H1 (cell line): Measurements from ENCODE around the gene DYNLRB1. TPM values are rescaled to one million over a fixed set of nuclear protein-coding genes. Genes with fewer than 3 reads are reported as not detected.

Experiments used
- CTCF ChIA-PET: fragments of 300-600 bp; sonication (Branson Sonifier 250); formaldehyde crosslinking; loops from one replicate; lab custom pipeline; 2021; ENCODE audit not compliant: partially characterized antibody; lab: Charles Lee
- POLR2A ChIA-PET: fragments of 300-600 bp; sonication (Branson Sonifier 250); formaldehyde crosslinking; loops from one replicate; lab custom pipeline; 2021; ENCODE audit warnings: inconsistent platforms; ENCODE audit not compliant: partially characterized antibody; lab: Charles Lee
- DNase-seq, 2 experiments: peaks; one replicate each; pipeline versions ENCODE4 v3.0.0 to v3.0.0-alpha.2; 2010 to 2022; ENCODE audit warnings: low spot score in 2 of 2, low read depth in 1 of 2, mixed read lengths in 1 of 2
- FAIRE-seq: peaks from 2 replicates; lab custom pipeline; 2011; peaks lifted over from hg19 to GRCh38; lab: Jason Lieb, UNC
- H2AFZ ChIP-seq: 2 replicates; pipeline ENCODE4 v1.8.1; 2012; ENCODE audit warnings: low read length, inconsistent platforms
- H2AK5ac ChIP-seq: 2 replicates; pipeline ENCODE4 v1.6.1; 2013; ENCODE audit warnings: low read depth, low read length
- H2BK120ac ChIP-seq: replicated peaks from 2 replicates; pipeline ENCODE3; 2013; ENCODE audit warnings: low read depth, low read length, inconsistent platforms
- H2BK12ac ChIP-seq: 2 replicates; pipeline ENCODE4 v1.6.1; 2013; ENCODE audit warnings: low read depth, low read length
- H2BK15ac ChIP-seq: 2 replicates; pipeline ENCODE4 v1.6.1; 2013; ENCODE audit warnings: low read length
- H2BK20ac ChIP-seq: 2 replicates; pipeline ENCODE4 v1.6.1; 2013; ENCODE audit warnings: low read length
- H2BK5ac ChIP-seq: 2 replicates; pipeline ENCODE4 v1.6.1; 2013; ENCODE audit warnings: low read depth, low read length
- H3K14ac ChIP-seq: 2 replicates; pipeline ENCODE4 v1.6.1; 2013; ENCODE audit warnings: inconsistent platforms; ENCODE audit not compliant: insufficient read length
- H3K18ac ChIP-seq: 2 replicates; pipeline ENCODE4 v1.6.1; 2013; ENCODE audit warnings: low read length; ENCODE audit errors: extremely low read depth
- H3K23ac ChIP-seq: 2 replicates; pipeline ENCODE4 v1.6.1; 2013; ENCODE audit warnings: inconsistent platforms; ENCODE audit not compliant: insufficient read length
- H3K23me2 ChIP-seq: 2 replicates; pipeline ENCODE4 v1.6.1; 2013; ENCODE audit warnings: low read depth, low read length
- H3K27ac ChIP-seq: 2 replicates; pipeline ENCODE4 v1.6.1; 2011; ENCODE audit warnings: low read depth, low read length, inconsistent platforms
- H3K27me3 ChIP-seq, 4 experiments: replicated peaks in 1 of 4; 1 replicate in 1 of 4; 2 replicates in 3 of 4; pipeline versions ENCODE4 v1.6.1 to v1.8.1; 2011 to 2013; ENCODE audit warnings: low read length in 3 of 4, mild to moderate bottlenecking in 3 of 4, inconsistent platforms in 2 of 4, mixed read lengths in 2 of 4, moderate library complexity in 1 of 4; ENCODE audit not compliant: control insufficient read depth in 3 of 4, insufficient read depth in 3 of 4; ENCODE audit errors: extremely low read depth in 1 of 4
- H3K36me3 ChIP-seq, 4 experiments: 2 replicates each; pipeline versions ENCODE4 v1.6.1 to v1.8.1; 2011 to 2013; ENCODE audit warnings: mild to moderate bottlenecking in 4 of 4, low read length in 3 of 4, moderate library complexity in 2 of 4, control low read depth in 1 of 4, inconsistent platforms in 1 of 4; ENCODE audit not compliant: insufficient read depth in 4 of 4, control insufficient read depth in 2 of 4
- H3K4ac ChIP-seq: replicated peaks from 2 replicates; pipeline ENCODE3; 2013; ENCODE audit warnings: low read length, low read depth, mixed read lengths, inconsistent platforms; ENCODE audit not compliant: insufficient read length
- H3K4me1 ChIP-seq, 4 experiments: replicated peaks in 1 of 4; 1 replicate in 1 of 4; 2 replicates in 3 of 4; pipeline versions ENCODE4 v1.6.1 to v1.8.1; 2011 to 2013; ENCODE audit warnings: low read length in 3 of 4, inconsistent platforms in 2 of 4, mixed read lengths in 1 of 4; ENCODE audit not compliant: insufficient read depth in 4 of 4, control insufficient read depth in 3 of 4
- H3K4me2 ChIP-seq, 2 experiments: 2 replicates each; pipeline versions ENCODE4 v1.6.1 to v1.8.1; 2011 to 2013; ENCODE audit warnings: low read depth in 2 of 2, low read length in 2 of 2, control low read depth in 1 of 2, inconsistent platforms in 1 of 2, mild to moderate bottlenecking in 1 of 2; ENCODE audit not compliant: insufficient read depth in 1 of 2
- H3K4me3 ChIP-seq, 4 experiments: fragments of 200-600, 300-600 bp in 1 of 4; sonication (generic), shearing (Covaris generic), sonication (Bioruptor Twin) in 1 of 4; 2 replicates each; pipeline versions ENCODE4 v1.5.1 to v1.8.1; 2011 to 2016; ENCODE audit warnings: low read length in 4 of 4, low read depth in 3 of 4, control low read depth in 2 of 4, inconsistent platforms in 2 of 4, mild to moderate bottlenecking in 2 of 4, mixed read lengths in 1 of 4, moderate library complexity in 1 of 4; ENCODE audit not compliant: insufficient read depth in 2 of 4; ENCODE audit errors: extremely low read depth in 1 of 4
- H3K56ac ChIP-seq: replicated peaks from 2 replicates; pipeline ENCODE3; 2013; ENCODE audit warnings: low read depth, mild to moderate bottlenecking, mixed read lengths, low read length, inconsistent platforms; ENCODE audit not compliant: insufficient read length
- H3K79me1 ChIP-seq: 2 replicates; pipeline ENCODE4 v1.6.1; 2013; ENCODE audit warnings: low read depth, low read length, control low read depth
- H3K79me2 ChIP-seq, 2 experiments: 2 replicates each; pipeline versions ENCODE4 v1.6.1 to v1.8.1; 2012 to 2013; ENCODE audit warnings: low read length in 2 of 2, mild to moderate bottlenecking in 2 of 2, inconsistent platforms in 1 of 2; ENCODE audit not compliant: insufficient read depth in 2 of 2, control insufficient read depth in 1 of 2
- H3K9ac ChIP-seq, 4 experiments: replicated peaks in 1 of 4; 1 replicate in 1 of 4; 2 replicates in 3 of 4; pipeline versions ENCODE4 v1.6.1 to v1.8.1; 2011 to 2013; ENCODE audit warnings: low read depth in 3 of 4, low read length in 3 of 4, control low read depth in 2 of 4, mild to moderate bottlenecking in 2 of 4, moderate library complexity in 2 of 4, inconsistent platforms in 1 of 4; ENCODE audit errors: extremely low read depth in 1 of 4
- H3K9me3 ChIP-seq, 2 experiments: 2 replicates each; pipeline versions ENCODE4 v1.6.1 to v1.8.1; 2012 to 2013; ENCODE audit warnings: mild to moderate bottlenecking in 2 of 2, moderate library complexity in 2 of 2, control low read depth in 1 of 2, inconsistent platforms in 1 of 2, low read depth in 1 of 2, low read length in 1 of 2, mixed read lengths in 1 of 2; ENCODE audit not compliant: insufficient read depth in 2 of 2
- H4K20me1 ChIP-seq, 2 experiments: replicated peaks in 1 of 2; 2 replicates each; pipeline versions ENCODE3 to v1.8.1; 2011 to 2013; ENCODE audit warnings: inconsistent platforms in 2 of 2, low read length in 2 of 2, mild to moderate bottlenecking in 1 of 2; ENCODE audit not compliant: insufficient read depth in 2 of 2, control insufficient read depth in 1 of 2
- H4K5ac ChIP-seq: 2 replicates; pipeline ENCODE4 v1.6.1; 2013; ENCODE audit warnings: low read length, low read depth, mixed read lengths, inconsistent platforms; ENCODE audit not compliant: insufficient read length
- H4K8ac ChIP-seq: 2 replicates; pipeline ENCODE4 v1.8.0; 2013; ENCODE audit warnings: mild to moderate bottlenecking, moderate library complexity, low read length, inconsistent platforms; ENCODE audit not compliant: insufficient read depth; ENCODE audit errors: extremely low read depth
- H4K91ac ChIP-seq: replicated peaks from 2 replicates; pipeline ENCODE3; 2013; ENCODE audit warnings: low read length, mixed read lengths, inconsistent platforms; ENCODE audit not compliant: insufficient read length
- BCL11A ChIP-seq, 2 experiments: IDR thresholded peaks; one replicate each; pipeline ENCODE4 v1.6.1; 2011; ENCODE audit warnings: low read depth in 2 of 2, low read length in 2 of 2, mild to moderate bottlenecking in 2 of 2
- KDM4A ChIP-seq: IDR thresholded peaks from one replicate; pipeline ENCODE4 v1.7.1; 2012; ENCODE audit warnings: low read depth, mild to moderate bottlenecking, moderate library complexity, low read length, inconsistent platforms; ENCODE audit not compliant: severe bottlenecking
- PHF8 ChIP-seq: fragments of 200-600 bp; sonication (generic); conservative IDR thresholded peaks from 2 replicates; pipeline ENCODE4 v1.7.1; 2012; ENCODE audit warnings: low read depth, mild to moderate bottlenecking, inconsistent platforms, low read length, moderate library complexity
- RFX5 ChIP-seq: IDR thresholded peaks from 2 replicates; pipeline ENCODE4 v1.6.1; 2011; ENCODE audit warnings: low read depth, low read length, improper control_type of control experiment, borderline replicate concordance
- RNF2 ChIP-seq: fragments of 200-900, 300-1000 bp; sonication (generic); IDR thresholded peaks from 2 replicates; pipeline ENCODE4 v1.7.1; 2016; ENCODE audit warnings: borderline replicate concordance, low read depth, mild to moderate bottlenecking, antibody characterized with exemption, low read length; ENCODE audit not compliant: poor library complexity, severe bottlenecking; ENCODE audit errors: missing control alignments
- RXRA ChIP-seq: IDR thresholded peaks from 2 replicates; pipeline ENCODE4 v1.6.1; 2011; ENCODE audit warnings: low read depth, mild to moderate bottlenecking, low read length, moderate library complexity; ENCODE audit not compliant: insufficient read depth
- SAP30 ChIP-seq: fragments of 300-600 bp; sonication (generic); IDR thresholded peaks from 2 replicates; pipeline ENCODE4 v1.7.1; 2012; ENCODE audit warnings: low read length, moderate library complexity, mild to moderate bottlenecking, inconsistent platforms; ENCODE audit not compliant: insufficient read depth, insufficient replicate concordance
- SIN3A ChIP-seq, 2 experiments: IDR thresholded peaks in 1 of 2; conservative IDR thresholded peaks in 1 of 2; 2 replicates each; pipeline ENCODE4 v1.6.1; 2011 to 2012; ENCODE audit warnings: low read length in 2 of 2, improper control_type of control experiment in 1 of 2, low read depth in 1 of 2, mild to moderate bottlenecking in 1 of 2
- SIX5 ChIP-seq: IDR thresholded peaks from 2 replicates; pipeline ENCODE4 v1.6.1; 2011; ENCODE audit warnings: mild to moderate bottlenecking, low read depth, low read length
- SUZ12 ChIP-seq: fragments of 200-600 bp; sonication (generic); IDR thresholded peaks from 2 replicates; pipeline ENCODE4 v1.6.1; 2012; ENCODE audit warnings: mild to moderate bottlenecking, inconsistent platforms, low read length, moderate library complexity, mixed read lengths
- TBP ChIP-seq: IDR thresholded peaks from 2 replicates; pipeline ENCODE4 v1.6.1; 2011; ENCODE audit warnings: low read depth, low read length, improper control_type of control experiment
- YY1 ChIP-seq: IDR thresholded peaks from 2 replicates; pipeline ENCODE4 v1.6.1; 2011; ENCODE audit warnings: low read depth, mild to moderate bottlenecking, low read length
- WGBS, 2 experiments: shearing (Covaris generic) in 1 of 2; methylation state at CpG; one replicate each; pipeline versions ENCODE4 v1.1.6 to v1.1.7; 2013 to 2015; ENCODE audit warnings: low lambda C conversion rate in 2 of 2, mixed read lengths in 2 of 2, inconsistent platforms in 1 of 2, low coverage in 1 of 2, missing lambda C conversion rate in 1 of 2; ENCODE audit not compliant: insufficient replicate concordance in 2 of 2, insufficient coverage in 1 of 2, insufficient read length in 1 of 2; ENCODE audit errors: extremely low coverage in 1 of 2, missing lambda C conversion rate in 1 of 2; 5-methylcytosine and 5-hydroxymethylcytosine counted together
- polyA plus RNA-seq, 7 experiments: library from polyadenylated mRNA; depleted of rRNA in 3 of 7; stranded (reverse) in 5 of 7; unstranded in 2 of 7; fragments of >200 nt in 5 of 7; fragments of 200-250 nt in 2 of 7; gene quantifications; 1 replicate in 5 of 7; 2 replicates in 1 of 7; 4 replicates in 1 of 7; pipeline versions ENCODE4 v1.2.1 to v1.2.3, GENCODE V29; 2011 to 2013; ENCODE audit warnings: missing spikeins in 2 of 7, mixed read lengths in 2 of 7
- total RNA-seq: library from RNA; stranded (reverse); fragmentation: NEBNext Ultra II Directional; extraction: Animal tissue kit (Norgen Biotek cat#: 25700); gene quantifications from 2 replicates; pipeline ENCODE4 v1.2.1, GENCODE V29; 2021

DYNLRB1 gene
- total and polyA plus RNA-seq, 2 of the 8 experiments (the other 6 are each of a cell fraction or from before 2014, with no cell fraction given) = 109 to 214 TPM

DNA sequence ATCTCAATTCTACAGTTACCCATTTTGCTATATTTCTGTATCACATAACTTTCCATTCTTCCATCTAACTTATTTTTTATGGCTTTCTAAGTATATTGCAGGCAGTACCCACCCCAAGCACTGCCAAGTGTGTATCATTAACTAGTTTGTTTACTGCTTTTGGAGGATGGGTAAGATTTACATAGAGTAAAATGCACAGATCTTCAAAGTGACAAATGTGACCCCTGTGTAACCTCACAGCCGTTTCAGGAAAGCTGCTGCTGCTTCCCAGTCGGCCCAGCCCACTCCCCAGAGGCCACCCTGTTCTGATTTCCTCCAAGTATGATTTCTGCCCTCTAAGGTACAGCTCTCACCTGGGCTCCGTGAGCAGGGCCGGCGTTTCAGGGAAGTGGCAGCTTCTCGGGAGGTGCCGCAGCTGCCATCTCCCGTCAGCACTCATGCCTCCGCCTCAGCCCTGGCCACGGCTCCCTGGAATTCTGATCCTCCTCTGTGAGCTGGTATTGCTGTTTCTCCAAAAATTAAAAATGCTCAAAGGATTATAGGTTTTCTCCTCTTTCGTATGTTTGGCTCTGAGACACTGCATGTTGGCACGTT lies 27.3 kb downstream of the DYNLRB1 start:
- Histone ChIP-seq H2BK12ac (no peak overlapping the region), H4K91ac (no peak overlapping the region), H4K5ac (no peak overlapping the region), H3K9me3 (no peaks in the 10 kb centered on the region), H2BK15ac (no peak overlapping the region), H3K18ac (no peak overlapping the region), H3K23me2 (peaks cover 5% of the 10 kb centered on the region; the same call in 1 of the 2 replicates), H2BK120ac (no peak overlapping the region), H3K79me2 (no peaks in the 10 kb centered on the region), H4K8ac (no peak overlapping the region), H3K4ac (no peak overlapping the region), H3K4me1 (peaks cover 0 to 8% (median 2%) of the 10 kb centered on the region in 4 experiments; a peak in 3 of 7 replicates), H2BK5ac (no peak overlapping the region), H3K14ac (no peak overlapping the region), H2AFZ (no peak overlapping the region), H3K4me3 (no peak overlapping the region), H3K36me3 (peaks cover 2 to 10% (median 5%) of the 10 kb centered on the region in 4 experiments; a peak in 4 of 8 replicates), H3K23ac (no peak overlapping the region), H3K56ac (no peak overlapping the region), H3K27ac (no peak overlapping the region), H2BK20ac (no peak overlapping the region), H3K4me2 (peak overlapping the region in 1 of 2 experiments; percentile 88; a peak in 1 of 4 replicates), H3K79me1 (no peaks in the 10 kb centered on the region), H3K9ac (no peak overlapping the region), H4K20me1 (peaks cover 0 to 2% of the 10 kb centered on the region in 2 experiments), H3K27me3 (no peaks in the 10 kb centered on the region), H2AK5ac (no peak overlapping the region)
- ChIA-PET CTCF (interaction anchor here (0.8 to 3.8 kb wide), 8 partner anchors 10 to 287 kb away, joined by 3 to 18 read pairs (median 4); no protein-coding TSS in a partner anchor), POLR2A (interaction anchor here (0.6 to 1.5 kb wide), 4 partner anchors 11 to 295 kb away, joined by 3 to 5 read pairs (median 3); no protein-coding TSS in a partner anchor)
- FAIRE-seq = no peak
- 82% methylated on average over 12 of the region's 12 CpGs; no CpG with 5 or more reads in 1 of the 2 experiments for WGBS, 2 experiments
- DNase-seq = no peak
- TF ChIP-seq RNF2 (no peak), BCL11A (IDR thresholded peaks at IDR 0.05; ENCODE audit: low read depth in 2 of 2, low read length in 2 of 2) (no peak), YY1 (no peak), SUZ12 (no peak), RXRA (no peak), RFX5 (no peak), TBP (no peak), SIN3A (conservative IDR thresholded peaks at IDR 0.05 in 1 of 2, IDR thresholded peaks at IDR 0.05 in 1 of 2; ENCODE audit: low read depth in 1 of 2, low read length in 2 of 2) (no peak), KDM4A (no peak), PHF8 (no peak), SIX5 (no peak), SAP30 (no peak)
